Measurements from ENCODE around the gene PFKM. TPM values are rescaled to one million over a fixed set of nuclear protein-coding genes. Genes with fewer than 3 reads are reported as not detected.

Gene PFKM
- total and polyA plus RNA-seq, 2 of the 4 experiments (the other 2 are of a cell fraction), result 56.7 to 82.6 TPM

GRCh38 chr12:48084841-48085460 lies 34.2 kb upstream of the PFKM start:
- H3K4ac ChIP-seq (ENCODE audit: low read depth, low read length), result no peak overlapping the region
- no peaks in the 10 kb centered on the region for H3K4me1 ChIP-seq (ENCODE audit: control insufficient read depth, insufficient read depth, low read length)
- no peak overlapping the region for H2AFZ ChIP-seq (replicated peaks; ENCODE audit: low read length, poor library complexity)
- WGBS, 2 experiments (ENCODE audit: extremely low coverage in 2 of 2, insufficient read length in 1 of 2), result 95% methylated on average over 4 of the region's 12 CpGs; no CpG with 5 or more reads in 1 of the 2 experiments
- no peak overlapping the region for H3K56ac ChIP-seq (ENCODE audit: extremely low read depth, insufficient read depth, low read length)
- no peak overlapping the region for H2BK120ac ChIP-seq (ENCODE audit: low read depth, low read length)
- no peaks in the 10 kb centered on the region for H3K9me1 ChIP-seq (ENCODE audit: insufficient read depth, low read length)
- H3K79me1 ChIP-seq (ENCODE audit: low read depth in 1 of 2, low read length in 2 of 2), result no peaks in the 10 kb centered on the region
- ChIA-PET POLR2A (ENCODE audit: unreplicated experiment) (no interaction called here), CTCF (interaction anchor here (0.7 kb wide), 1 partner anchor 342 kb away, joined by 4 read pairs; no protein-coding TSS in a partner anchor)
- no peak overlapping the region for H3K23ac ChIP-seq (ENCODE audit: low read depth, low read length)
- no peaks in the 10 kb centered on the region for H3K27me3 ChIP-seq (ENCODE audit: control insufficient read depth, insufficient read depth, low read length)
- no peak overlapping the region for H4K8ac ChIP-seq (ENCODE audit: low read depth in 2 of 2, low read length in 2 of 2)
- H2BK20ac ChIP-seq (ENCODE audit: low read depth, low read length), result no peak overlapping the region
- BruUV-seq (replicated peaks), result no TSS peak
- no peak overlapping the region for H3K9ac ChIP-seq (ENCODE audit: low read depth, low read length)
- no peak overlapping the region for H2BK5ac ChIP-seq (ENCODE audit: low read depth, low read length, poor library complexity, severe bottlenecking)
- no peak overlapping the region for H4K91ac ChIP-seq (ENCODE audit: insufficient read depth, low read depth, low read length)
- intact Hi-C loops (cut with micrococcal nuclease) (loop anchor here (1.0 to 10.0 kb wide), 2 partner anchors 80 to 530 kb away; no protein-coding TSS in a partner anchor), dilution Hi-C loops (cut with HindIII; ENCODE audit: low sequenced_read_pairs, unreplicated experiment) (no loop called here), in situ Hi-C loops (cut with MboI; ENCODE audit: low sequenced_read_pairs) (no loop called here)
- no peak overlapping the region for H2AK9ac ChIP-seq (replicated peaks; ENCODE audit: low read depth, low read length, poor library complexity)
- H3K9me3 ChIP-seq (ENCODE audit: control insufficient read depth, insufficient read depth, low read length), result no peaks in the 10 kb centered on the region
- no peaks in the 10 kb centered on the region for H4K20me1 ChIP-seq (ENCODE audit: insufficient read depth, low read length)
- no peak overlapping the region for H2BK15ac ChIP-seq (ENCODE audit: low read depth, low read length)
- no peak overlapping the region for H4K5ac ChIP-seq (ENCODE audit: low read depth, low read length)
- ATAC-seq (ENCODE audit: low read depth) (no peak), DNase-seq (no peak)
- no peak overlapping the region for H3K14ac ChIP-seq (replicated peaks; ENCODE audit: low read depth, low read length)
- H3K27ac ChIP-seq (ENCODE audit: insufficient read depth, low read length), result no peak overlapping the region
- H3K4me3 ChIP-seq (ENCODE audit: insufficient read depth, low read depth, low read length), result no peak overlapping the region
- TF ChIP-seq NFE2L2 (IDR thresholded peaks at IDR 0.05; ENCODE audit: low read depth, low read length) (no peak), MXI1 (IDR thresholded peaks at IDR 0.05; ENCODE audit: borderline replicate concordance, low read depth, low read length) (no peak), SMC3 (IDR thresholded peaks at IDR 0.05; ENCODE audit: low read depth, low read length) (no peak), CEBPB (IDR thresholded peaks at IDR 0.05; ENCODE audit: low read depth, low read length) (no peak), RAD21 (IDR thresholded peaks at IDR 0.05; ENCODE audit: low read length) (no peak), BHLHE40 (IDR thresholded peaks at IDR 0.05; ENCODE audit: low read depth, low read length) (no peak), MAZ (IDR thresholded peaks at IDR 0.05; ENCODE audit: borderline replicate concordance, low read depth, low read length) (no peak), CHD1 (IDR thresholded peaks at IDR 0.05; ENCODE audit: low read depth, low read length) (no peak), ELK1 (IDR thresholded peaks at IDR 0.05; ENCODE audit: borderline replicate concordance, low read depth, low read length) (no peak)
- H2AK5ac ChIP-seq (ENCODE audit: low read depth, low read length), result no peak overlapping the region
- peaks cover 21% of the 10 kb centered on the region for H3K36me3 ChIP-seq (ENCODE audit: control insufficient read depth, insufficient read depth, low read length)
- no peak overlapping the region for H3K4me2 ChIP-seq (ENCODE audit: low read depth, low read length)
- H3K18ac ChIP-seq (ENCODE audit: low read depth, low read length), result no peak overlapping the region
